Fibroblast of the aortic adventitia (primary cell): ENCODE data around the gene HYDIN. TPM values are rescaled to one million over a fixed set of nuclear protein-coding genes. Genes with fewer than 3 reads are reported as not detected.

Experiments used
- DNase-seq: peaks from one replicate; pipeline ENCODE4 v3.0.0-alpha.2; 2010; ENCODE audit warnings: low read depth
- H3K4me3 ChIP-seq: 2 replicates; pipeline ENCODE4 v1.5.1; 2011; ENCODE audit warnings: low read depth, mild to moderate bottlenecking, control low read depth, low read length, moderate library complexity
- total RNA-seq: library from RNA; depleted of rRNA; stranded (reverse); fragments of >200 nt; gene quantifications from 2 replicates; pipeline ENCODE4 v1.2.3, GENCODE V29; 2012; ENCODE audit warnings: low replicate concordance
- TF ChIP-seq, protein P1 (sequence below): IDR thresholded peaks from 2 replicates; pipeline ENCODE4 v1.5.1; 2011; ENCODE audit warnings: mild to moderate bottlenecking, low read length, control low read depth, inconsistent platforms; ENCODE audit not compliant: insufficient read depth

The HYDIN gene
- total RNA-seq, result 0.65 and 1.5 TPM in 2 replicates

DNA sequence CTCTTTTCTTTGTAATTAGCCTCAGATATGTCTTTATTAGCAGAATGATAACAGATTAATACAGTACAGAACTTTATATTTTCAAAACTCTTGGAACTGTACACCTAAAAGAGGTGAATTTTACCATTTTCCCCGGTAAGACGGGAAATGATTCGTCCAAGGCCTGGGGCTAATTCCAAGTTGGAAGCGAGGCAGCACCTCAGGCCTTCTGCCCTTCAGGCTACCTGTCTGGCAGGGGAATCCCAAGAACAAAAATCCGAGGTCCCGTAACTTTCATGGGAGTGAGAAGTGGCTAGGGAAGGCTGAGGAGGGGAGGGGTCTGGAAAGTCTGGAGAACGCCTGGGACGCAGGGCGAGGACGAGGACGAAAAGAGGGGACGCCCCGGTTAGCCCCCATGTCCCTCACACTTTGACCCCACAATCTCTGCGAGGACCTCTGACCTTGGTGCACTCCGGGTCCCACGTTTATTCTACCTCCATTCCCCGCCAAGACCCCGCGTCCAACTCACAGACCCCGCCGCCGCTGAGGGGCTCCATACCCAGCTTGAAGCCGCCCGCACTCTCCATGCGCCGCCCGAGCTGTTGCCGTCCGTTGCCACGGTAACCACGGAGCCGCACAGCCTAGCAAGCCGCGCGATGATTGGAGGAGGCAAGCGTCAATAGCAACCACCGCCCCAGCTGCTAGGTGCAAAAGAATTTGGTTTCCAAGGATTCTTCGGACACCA is at the start of gene HYDIN:
TSS of gene HYDIN (minus strand) at position 601 of the 724 bp plus-strand sequence. CDS start 43,827 bp downstream, outside the sequence.
- DNase-seq, result peak; percentile 4
- H3K4me3 ChIP-seq, result peak within 1 kb of the TSS; percentile 17

DNA sequence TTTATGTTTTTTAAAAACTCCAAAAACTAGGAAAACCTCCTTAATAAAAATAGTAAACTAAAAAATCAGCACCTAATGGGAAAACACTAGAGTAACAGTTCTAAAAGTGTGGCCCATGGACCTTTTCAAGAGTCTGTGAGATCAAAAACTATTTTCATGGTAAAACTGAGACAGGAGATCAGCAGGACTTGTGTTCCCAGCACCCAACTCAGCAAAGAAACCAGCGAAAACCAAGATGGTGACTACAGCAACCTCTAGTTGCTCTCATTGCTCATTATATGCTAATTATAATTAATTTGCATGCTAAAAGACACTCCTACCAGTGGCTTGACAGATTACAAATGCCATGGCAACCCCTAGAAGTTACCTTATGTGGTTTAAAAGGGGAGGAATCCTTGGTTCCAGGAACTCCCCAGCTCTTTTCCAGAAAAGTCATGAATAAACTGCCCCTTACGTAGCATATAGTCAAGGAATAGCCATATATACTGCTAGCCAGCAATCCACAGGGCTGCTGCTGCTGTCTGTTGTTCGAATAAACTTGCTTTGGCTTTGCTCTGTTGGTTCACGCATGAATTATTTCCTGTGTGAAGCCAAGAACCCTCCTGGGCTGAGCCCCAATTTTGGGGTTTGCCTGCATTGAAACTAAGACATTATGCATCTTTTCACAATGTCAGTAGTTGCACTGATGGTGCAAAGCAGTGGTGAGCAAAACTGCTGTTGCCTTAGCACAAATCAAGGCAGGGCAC is 46.2 kb upstream of the HYDIN start:
- no peak for DNase-seq
- TF ChIP-seq, protein P1, sequence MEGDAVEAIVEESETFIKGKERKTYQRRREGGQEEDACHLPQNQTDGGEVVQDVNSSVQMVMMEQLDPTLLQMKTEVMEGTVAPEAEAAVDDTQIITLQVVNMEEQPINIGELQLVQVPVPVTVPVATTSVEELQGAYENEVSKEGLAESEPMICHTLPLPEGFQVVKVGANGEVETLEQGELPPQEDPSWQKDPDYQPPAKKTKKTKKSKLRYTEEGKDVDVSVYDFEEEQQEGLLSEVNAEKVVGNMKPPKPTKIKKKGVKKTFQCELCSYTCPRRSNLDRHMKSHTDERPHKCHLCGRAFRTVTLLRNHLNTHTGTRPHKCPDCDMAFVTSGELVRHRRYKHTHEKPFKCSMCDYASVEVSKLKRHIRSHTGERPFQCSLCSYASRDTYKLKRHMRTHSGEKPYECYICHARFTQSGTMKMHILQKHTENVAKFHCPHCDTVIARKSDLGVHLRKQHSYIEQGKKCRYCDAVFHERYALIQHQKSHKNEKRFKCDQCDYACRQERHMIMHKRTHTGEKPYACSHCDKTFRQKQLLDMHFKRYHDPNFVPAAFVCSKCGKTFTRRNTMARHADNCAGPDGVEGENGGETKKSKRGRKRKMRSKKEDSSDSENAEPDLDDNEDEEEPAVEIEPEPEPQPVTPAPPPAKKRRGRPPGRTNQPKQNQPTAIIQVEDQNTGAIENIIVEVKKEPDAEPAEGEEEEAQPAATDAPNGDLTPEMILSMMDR, result no peak
- H3K4me3 ChIP-seq, result no peak overlapping the region

More for the DNA sequence above, at the start of gene HYDIN:
- TF ChIP-seq, protein P1, result no peak

GRCh38 chr16:71273384-71273783 is 42.9 kb upstream of the HYDIN start:
- DNase-seq, result no peak
- TF ChIP-seq, protein P1, result no peak
- no peak overlapping the region for H3K4me3 ChIP-seq

DNA sequence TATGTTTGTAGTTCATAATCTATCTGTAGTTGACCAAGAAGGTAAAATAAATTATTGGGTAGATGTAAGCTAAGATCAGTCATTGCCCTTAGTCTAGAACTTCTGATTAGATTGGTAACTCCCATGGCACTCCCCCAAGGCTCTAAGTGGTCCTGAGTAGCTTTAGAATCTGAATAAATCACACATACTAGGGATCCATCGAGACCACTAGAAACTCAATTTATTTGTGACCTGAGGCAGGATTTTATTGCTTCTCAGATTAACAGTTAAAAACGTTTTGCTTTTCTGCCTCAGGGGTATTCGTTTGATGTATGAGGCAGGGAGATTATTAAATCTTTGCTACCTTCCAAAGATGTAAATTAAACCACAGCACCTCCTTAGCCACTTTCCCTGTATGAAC is 33.8 kb upstream of the HYDIN start:
- DNase-seq, result no peak
- no peak overlapping the region for H3K4me3 ChIP-seq
- TF ChIP-seq, protein P1, result no peak

DNA sequence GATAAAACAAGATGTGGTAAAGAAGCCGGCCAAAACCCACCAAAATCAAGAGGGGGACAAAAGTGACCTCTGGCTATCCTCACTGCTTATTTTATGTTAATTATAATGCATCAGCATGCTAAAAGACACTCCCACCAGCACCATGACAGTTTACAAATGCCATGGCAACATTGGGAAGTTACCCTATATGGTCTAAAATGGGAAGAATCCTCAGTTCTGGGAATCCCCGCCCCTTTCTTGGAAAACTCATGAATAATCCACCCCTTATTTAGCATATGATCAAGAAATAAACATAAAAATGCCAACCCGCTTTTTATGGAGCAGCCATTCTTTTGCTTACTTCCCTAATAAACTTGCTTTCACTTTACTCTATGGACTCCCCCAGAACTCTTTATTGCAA is 33.1 kb upstream of the HYDIN start:
- no peak for DNase-seq
- no peak overlapping the region for H3K4me3 ChIP-seq
- TF ChIP-seq, protein P1, result no peak

- TF ChIP-seq, protein P1, result no peak
- DNase-seq, result no peak
- no peak overlapping the region for H3K4me3 ChIP-seq
Measured at GRCh38 chr16:71262391-71262790, 31.9 kb upstream of the HYDIN start.
